Nephron progenitor cell (in vitro differentiated cells): Measurements from ENCODE around the gene GPR31.
A peak's percentile ranks its signal among the peaks of the same experiment; 100 is the strongest.
"Not testable (repeated sequence)": the region's sequence is repeated elsewhere in the genome, so short reads cannot be mapped to it uniquely, and the experiment has no call there.

Experiments
- DNase-seq: peaks from one replicate; pipeline ENCODE4 v3.0.0; 2021
- H3K27ac Mint-ChIP-seq: 2 replicates; pipeline ENCODE4 v1.8.0; 2021; ENCODE audit warnings: mild to moderate bottlenecking, moderate library complexity, mixed read lengths
- H3K27me3 Mint-ChIP-seq: 2 replicates; pipeline ENCODE4 v1.8.0; 2021; ENCODE audit warnings: mild to moderate bottlenecking, low read depth, mixed read lengths; ENCODE audit not compliant: poor library complexity
- H3K36me3 Mint-ChIP-seq: 2 replicates; pipeline ENCODE4 v1.8.0; 2021; ENCODE audit warnings: low read depth, mixed read lengths
- H3K4me1 Mint-ChIP-seq: 2 replicates; pipeline ENCODE4 v1.8.0; 2021; ENCODE audit warnings: mixed read lengths
- H3K4me3 Mint-ChIP-seq: 2 replicates; pipeline ENCODE4 v1.8.0; 2021; ENCODE audit warnings: mild to moderate bottlenecking, moderate library complexity, mixed read lengths
- H3K9me3 Mint-ChIP-seq: 2 replicates; pipeline ENCODE4 v1.8.0; 2021; ENCODE audit warnings: mild to moderate bottlenecking, moderate library complexity, mixed read lengths
- CTCF ChIP-seq: fragments of 200-600 bp; sonication (generic); IDR thresholded peaks from 2 replicates; pipeline ENCODE4 v1.5.0; 2021; ENCODE audit warnings: antibody characterized with exemption

The GPR31 gene

GRCh38 chr6:167157863-167158262, at the start of gene GPR31:
Gene GPR31, minus strand, starts transcription at chr6:167157980. Its CDS starts 149 bp downstream, at chr6:167157831.
- no peak for TF ChIP-seq CTCF
- Mint-ChIP-seq H3K4me1 (peaks cover 6% of the 10 kb centered on the region), H3K4me3 (no peak within 1 kb of the TSS), H3K27ac (peak within 1 kb of the TSS; percentile 20), H3K27me3 (peaks cover 13% of the 10 kb centered on the region), H3K36me3 (no peaks in the 10 kb centered on the region), H3K9me3 (no peaks in the 10 kb centered on the region)
- no peak for DNase-seq

- DNase-seq, result no peak
- Mint-ChIP-seq H3K36me3 (no peaks in the 10 kb centered on the region), H3K9me3 (no peaks in the 10 kb centered on the region), H3K4me1 (peaks cover 40% of the 10 kb centered on the region), H3K4me3 (no peak overlapping the region), H3K27me3 (peaks cover 10% of the 10 kb centered on the region), H3K27ac (no peak overlapping the region)
- TF ChIP-seq CTCF, result no peak
Observed at GRCh38 chr6:167207527-167207926, 49.7 kb upstream of the GPR31 start.

GRCh38 chr6:167205316-167205715, 47.5 kb upstream of the GPR31 start:
- H3K27me3 Mint-ChIP-seq, H3K27ac Mint-ChIP-seq, H3K4me3 Mint-ChIP-seq, H3K36me3 Mint-ChIP-seq, DNase-seq, H3K9me3 Mint-ChIP-seq: not testable (repeated sequence)
- peaks cover 33% of the 10 kb centered on the region for H3K4me1 Mint-ChIP-seq

- not testable (repeated sequence) for H3K27me3 Mint-ChIP-seq, H3K36me3 Mint-ChIP-seq, H3K4me3 Mint-ChIP-seq, H3K27ac Mint-ChIP-seq, DNase-seq, H3K9me3 Mint-ChIP-seq
- H3K4me1 Mint-ChIP-seq, result peaks cover 19% of the 10 kb centered on the region
Observed at GRCh38 chr6:167204059-167204348, 46.2 kb upstream of the GPR31 start.

- not testable (repeated sequence) for H3K4me3 Mint-ChIP-seq, H3K27me3 Mint-ChIP-seq, H3K36me3 Mint-ChIP-seq, H3K27ac Mint-ChIP-seq, H3K9me3 Mint-ChIP-seq, DNase-seq
- H3K4me1 Mint-ChIP-seq, result peaks cover 14% of the 10 kb centered on the region
Observed at GRCh38 chr6:167203261-167204058, 45.7 kb upstream of the GPR31 start.

GRCh38 chr6:167202613-167203012, 44.8 kb upstream of the GPR31 start:
- H3K27ac Mint-ChIP-seq, H3K27me3 Mint-ChIP-seq, H3K4me3 Mint-ChIP-seq, H3K36me3 Mint-ChIP-seq, H3K9me3 Mint-ChIP-seq, DNase-seq: not testable (repeated sequence)
- H3K4me1 Mint-ChIP-seq, result peaks cover 13% of the 10 kb centered on the region

- Mint-ChIP-seq H3K27me3 (peaks cover 3% of the 10 kb centered on the region), H3K36me3 (no peaks in the 10 kb centered on the region), H3K27ac (no peak overlapping the region), H3K4me3 (no peak overlapping the region), H3K4me1 (peaks cover 7% of the 10 kb centered on the region), H3K9me3 (peaks cover 3% of the 10 kb centered on the region)
- no peak for TF ChIP-seq CTCF
- no peak for DNase-seq
Observed at GRCh38 chr6:167200806-167201205, 43.0 kb upstream of the GPR31 start.

GRCh38 chr6:167195941-167196610, 38.3 kb upstream of the GPR31 start:
- not testable (repeated sequence) for H3K9me3 Mint-ChIP-seq, H3K27me3 Mint-ChIP-seq, H3K4me3 Mint-ChIP-seq, H3K36me3 Mint-ChIP-seq, DNase-seq
- peaks cover 20% of the 10 kb centered on the region for H3K4me1 Mint-ChIP-seq
- H3K27ac Mint-ChIP-seq, result peak overlapping the region; percentile 72

- not testable (repeated sequence) for H3K4me3 Mint-ChIP-seq, DNase-seq, H3K27ac Mint-ChIP-seq, H3K27me3 Mint-ChIP-seq
- Mint-ChIP-seq H3K36me3 (peaks cover 13% of the 10 kb centered on the region), H3K4me1 (peaks cover 20% of the 10 kb centered on the region), H3K9me3 (peaks cover 22% of the 10 kb centered on the region)
Observed at GRCh38 chr6:167193515-167194125, 35.8 kb upstream of the GPR31 start.

GRCh38 chr6:167191043-167191583, 33.3 kb upstream of the GPR31 start:
- Mint-ChIP-seq H3K36me3 (peaks cover 13% of the 10 kb centered on the region), H3K4me1 (peaks cover 16% of the 10 kb centered on the region), H3K9me3 (peaks cover 20% of the 10 kb centered on the region)
- H3K27ac Mint-ChIP-seq, H3K27me3 Mint-ChIP-seq, H3K4me3 Mint-ChIP-seq, DNase-seq: not testable (repeated sequence)

- DNase-seq, H3K4me1 Mint-ChIP-seq, H3K27ac Mint-ChIP-seq, H3K27me3 Mint-ChIP-seq, H3K4me3 Mint-ChIP-seq: not testable (repeated sequence)
- peaks cover 13% of the 10 kb centered on the region for H3K36me3 Mint-ChIP-seq
- H3K9me3 Mint-ChIP-seq, result peaks cover 20% of the 10 kb centered on the region
Observed at GRCh38 chr6:167187275-167187674, 29.5 kb upstream of the GPR31 start.
